SK-N-SH (cell line): Measurements from ENCODE around the gene ENOX1. TPM values are rescaled to one million over a fixed set of nuclear protein-coding genes. Genes with fewer than 3 reads are reported as not detected.

Experiments used
- CTCF ChIA-PET: fragments of 300-600, 350-600 bp; formaldehyde crosslinking; extraction: SDS; loops from one replicate; lab custom pipeline; 2021; lab: Yijun Ruan, JAX
- POLR2A ChIA-PET: fragments of 350-600 bp; sonication (Branson Sonifier 250); formaldehyde crosslinking; extraction: SDS; loops from one replicate; lab custom pipeline; 2020; ENCODE audit warnings: antibody characterized with exemption, inconsistent platforms; lab: Yijun Ruan, JAX
- DNase-seq: peaks from one replicate; pipeline ENCODE4 v3.0.0; 2012
- H2AFZ ChIP-seq: fragments of 200-600 bp; sonication (generic); 2 replicates; pipeline ENCODE4 v1.8.1; 2016; ENCODE audit warnings: antibody characterized with exemption, mild to moderate bottlenecking, low read depth
- H3F3A ChIP-seq: fragments of 200-600 bp; sonication (generic); replicated peaks from 2 replicates; pipeline ENCODE3; 2016; ENCODE audit warnings: antibody characterized with exemption, mild to moderate bottlenecking; ENCODE audit not compliant: insufficient read depth
- H3K27ac ChIP-seq, 2 experiments: fragments of 200-500 bp in 1 of 2; fragments of 200-600 bp in 1 of 2; sonication (Bioruptor generic) in 1 of 2; sonication (generic), shearing (Covaris generic) in 1 of 2; 2 replicates each; pipeline versions ENCODE4 v1.5.1 to v1.6.1; 2014 to 2016; ENCODE audit warnings: low read depth in 2 of 2, inconsistent platforms in 1 of 2, low read length in 1 of 2, mild to moderate bottlenecking in 1 of 2, mixed read lengths in 1 of 2
- H3K27me3 ChIP-seq: fragments of 200-600 bp; sonication (generic), shearing (Covaris generic); 2 replicates; pipeline ENCODE4 v1.6.1; 2016; ENCODE audit warnings: mixed run types; ENCODE audit not compliant: insufficient read depth
- H3K36me3 ChIP-seq, 2 experiments: fragments of 200-500 bp in 1 of 2; fragments of 200-600 bp in 1 of 2; sonication (Bioruptor generic) in 1 of 2; sonication (generic) in 1 of 2; replicated peaks in 1 of 2; 2 replicates each; pipeline versions ENCODE3 to v1.5.1; 2014 to 2016; ENCODE audit warnings: low read length in 1 of 2, mild to moderate bottlenecking in 1 of 2; ENCODE audit not compliant: insufficient read depth in 2 of 2, control insufficient read depth in 1 of 2
- H3K4me1 ChIP-seq, 2 experiments: fragments of 200-500 bp in 1 of 2; fragments of 200-600 bp in 1 of 2; sonication (Bioruptor generic) in 1 of 2; sonication (generic), shearing (Covaris generic) in 1 of 2; 2 replicates each; pipeline versions ENCODE4 v1.5.1 to v1.6.1; 2014 to 2016; ENCODE audit warnings: low read depth in 1 of 2, low read length in 1 of 2, mixed run types in 1 of 2; ENCODE audit not compliant: insufficient read depth in 2 of 2, control insufficient read depth in 1 of 2
- H3K4me2 ChIP-seq: fragments of 200-600 bp; sonication (generic), shearing (Covaris generic); 2 replicates; pipeline ENCODE4 v1.6.1; 2017; ENCODE audit warnings: mixed run types
- H3K4me3 ChIP-seq, 2 experiments: fragments of 200-500 bp in 1 of 2; fragments of 200-600 bp in 1 of 2; sonication (Bioruptor generic) in 1 of 2; sonication (generic), shearing (Covaris generic) in 1 of 2; 2 replicates each; pipeline versions ENCODE4 v1.5.1 to v1.8.1; 2014 to 2016; ENCODE audit warnings: low read depth in 2 of 2, inconsistent platforms in 1 of 2, low read length in 1 of 2, mild to moderate bottlenecking in 1 of 2, mixed read lengths in 1 of 2, moderate library complexity in 1 of 2
- H3K79me2 ChIP-seq: fragments of 200-600 bp; sonication (generic); 2 replicates; pipeline ENCODE4 v1.8.1; 2017; ENCODE audit warnings: mild to moderate bottlenecking; ENCODE audit not compliant: insufficient read depth
- H3K9ac ChIP-seq: fragments of 200-600 bp; sonication (generic); 2 replicates; pipeline ENCODE4 v1.6.1; 2017; ENCODE audit warnings: mixed run types
- H3K9me2 ChIP-seq: fragments of 200-600 bp; sonication (generic); 2 replicates; pipeline ENCODE4 v1.6.1; 2017; ENCODE audit warnings: mixed run types
- H3K9me3 ChIP-seq: fragments of 200-600 bp; sonication (generic); 2 replicates; pipeline ENCODE4 v1.6.1; 2017; ENCODE audit warnings: mixed run types, mild to moderate bottlenecking, moderate library complexity
- H4K20me1 ChIP-seq: fragments of 200-600 bp; sonication (generic); 2 replicates; pipeline ENCODE4 v1.6.1; 2017; ENCODE audit warnings: mild to moderate bottlenecking, mixed run types; ENCODE audit not compliant: insufficient read depth
- CHD2 ChIP-seq: fragments of 150-350 bp; IDR thresholded peaks from 2 replicates; pipeline ENCODE4 v1.6.1; 2018; ENCODE audit warnings: low read length; ENCODE audit not compliant: partially characterized antibody
- ELF1 ChIP-seq: IDR thresholded peaks from 2 replicates; pipeline ENCODE4 v1.4.0; 2012
- EZH2phosphoT487 ChIP-seq: fragments of 200-600 bp; sonication (generic); IDR thresholded peaks from 2 replicates; pipeline ENCODE4 v1.6.1; 2017; ENCODE audit warnings: low read depth, mixed run types, mild to moderate bottlenecking, antibody characterized with exemption, moderate library complexity, borderline replicate concordance
- FOSL2 ChIP-seq: IDR thresholded peaks from 2 replicates; pipeline ENCODE4 v1.4.0; 2012; ENCODE audit warnings: low read depth, mild to moderate bottlenecking, moderate library complexity, borderline replicate concordance
- GATA2 ChIP-seq: sonication (generic); formaldehyde crosslinking; IDR thresholded peaks from 2 replicates; pipeline ENCODE4 v1.5.0; 2020; ENCODE audit warnings: mild to moderate bottlenecking, missing genetic modification reagents
- JUND ChIP-seq: IDR thresholded peaks from 2 replicates; pipeline ENCODE4 v1.4.0; 2012
- MEF2A ChIP-seq: IDR thresholded peaks from 2 replicates; pipeline ENCODE4 v1.4.0; 2012; ENCODE audit warnings: low read depth, borderline replicate concordance
- NRF1 ChIP-seq: IDR thresholded peaks from 2 replicates; pipeline ENCODE4 v1.6.1; 2012; ENCODE audit warnings: low read depth, mild to moderate bottlenecking, low read length
- SIN3A ChIP-seq: IDR thresholded peaks from 2 replicates; pipeline ENCODE4 v1.6.1; 2012; ENCODE audit warnings: low read depth, mild to moderate bottlenecking, low read length, moderate library complexity, borderline replicate concordance
- TAF1 ChIP-seq: IDR thresholded peaks from 2 replicates; pipeline ENCODE4 v1.6.1; 2012; ENCODE audit warnings: low read depth, mild to moderate bottlenecking, low read length, moderate library complexity, borderline replicate concordance
- TCF12 ChIP-seq: IDR thresholded peaks from 2 replicates; pipeline ENCODE4 v1.4.0; 2012
- TEAD4 ChIP-seq: IDR thresholded peaks from 2 replicates; pipeline ENCODE4 v1.4.0; 2012; ENCODE audit warnings: mild to moderate bottlenecking, borderline replicate concordance; ENCODE audit not compliant: insufficient read depth
- WGBS: methylation state at CpG from one replicate; pipeline ENCODE4 v1.1.6; 2017; ENCODE audit warnings: low lambda C conversion rate; 5-methylcytosine and 5-hydroxymethylcytosine counted together
- polyA plus RNA-seq, 3 experiments: library from polyadenylated mRNA; depleted of rRNA; stranded (reverse); fragments of >200 nt; gene quantifications; 2 replicates each; pipeline ENCODE4 v1.2.3, GENCODE V29; 2012
- TF ChIP-seq, protein P1 (sequence below): fragments of 150-350 bp; IDR thresholded peaks from 2 replicates; pipeline ENCODE4 v1.6.1; 2017; ENCODE audit warnings: antibody characterized with exemption, low read length, low read depth, borderline replicate concordance
- TF ChIP-seq, protein P2 (sequence below): IDR thresholded peaks from 2 replicates; pipeline ENCODE4 v1.6.1; 2012; ENCODE audit warnings: mild to moderate bottlenecking, low read depth, low read length, moderate library complexity
- TF ChIP-seq, protein P3 (sequence below): IDR thresholded peaks from 2 replicates; pipeline ENCODE4 v1.4.0; 2012; ENCODE audit warnings: low read depth, borderline replicate concordance

The ENOX1 gene
- polyA plus RNA-seq, 1 of the 3 experiments (the other 2 are of a cell fraction), result 5.8 TPM

DNA sequence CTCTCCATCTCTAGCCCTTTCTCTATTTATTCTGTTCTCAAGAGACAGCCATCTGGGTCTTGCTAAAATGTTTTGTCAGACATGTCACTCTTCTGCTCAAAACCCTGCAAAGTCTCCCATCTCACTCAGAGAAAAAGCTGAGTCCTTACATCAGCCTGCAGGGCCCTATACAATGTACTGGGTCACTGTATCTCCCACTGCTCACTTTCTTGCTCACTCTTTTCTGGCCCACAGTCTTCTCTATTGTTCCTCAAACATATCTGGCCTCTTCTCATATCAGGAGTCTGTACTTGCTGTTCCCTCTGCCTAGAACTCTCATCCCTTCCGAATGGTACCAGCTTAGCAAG, 189.2 kb downstream of the ENOX1 start:
- 83% methylated on average over 1 of the region's 1 CpG for WGBS
- Histone ChIP-seq H3F3A (no peaks in the 10 kb centered on the region), H3K4me2 (no peak overlapping the region), H2AFZ (no peak overlapping the region), H3K27ac (no peak overlapping the region), H3K27me3 (no peaks in the 10 kb centered on the region), H3K4me1 (no peaks in the 10 kb centered on the region), H3K79me2 (no peaks in the 10 kb centered on the region), H4K20me1 (no peaks in the 10 kb centered on the region), H3K9me2 (no peaks in the 10 kb centered on the region), H3K36me3 (no peaks in the 10 kb centered on the region), H3K9ac (no peak overlapping the region), H3K9me3 (no peaks in the 10 kb centered on the region), H3K4me3 (no peak overlapping the region)
- ChIA-PET POLR2A (no interaction called here), CTCF (no interaction called here)
- TF ChIP-seq CHD2, result no peak
- no peak for TF ChIP-seq TAF1
- TF ChIP-seq GATA2, result no peak
- TF ChIP-seq SIN3A, result no peak
- TF ChIP-seq, protein P1, sequence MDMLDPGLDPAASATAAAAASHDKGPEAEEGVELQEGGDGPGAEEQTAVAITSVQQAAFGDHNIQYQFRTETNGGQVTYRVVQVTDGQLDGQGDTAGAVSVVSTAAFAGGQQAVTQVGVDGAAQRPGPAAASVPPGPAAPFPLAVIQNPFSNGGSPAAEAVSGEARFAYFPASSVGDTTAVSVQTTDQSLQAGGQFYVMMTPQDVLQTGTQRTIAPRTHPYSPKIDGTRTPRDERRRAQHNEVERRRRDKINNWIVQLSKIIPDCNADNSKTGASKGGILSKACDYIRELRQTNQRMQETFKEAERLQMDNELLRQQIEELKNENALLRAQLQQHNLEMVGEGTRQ, result no peak
- TF ChIP-seq ELF1, result no peak
- no peak for TF ChIP-seq FOSL2
- TF ChIP-seq, protein P2, sequence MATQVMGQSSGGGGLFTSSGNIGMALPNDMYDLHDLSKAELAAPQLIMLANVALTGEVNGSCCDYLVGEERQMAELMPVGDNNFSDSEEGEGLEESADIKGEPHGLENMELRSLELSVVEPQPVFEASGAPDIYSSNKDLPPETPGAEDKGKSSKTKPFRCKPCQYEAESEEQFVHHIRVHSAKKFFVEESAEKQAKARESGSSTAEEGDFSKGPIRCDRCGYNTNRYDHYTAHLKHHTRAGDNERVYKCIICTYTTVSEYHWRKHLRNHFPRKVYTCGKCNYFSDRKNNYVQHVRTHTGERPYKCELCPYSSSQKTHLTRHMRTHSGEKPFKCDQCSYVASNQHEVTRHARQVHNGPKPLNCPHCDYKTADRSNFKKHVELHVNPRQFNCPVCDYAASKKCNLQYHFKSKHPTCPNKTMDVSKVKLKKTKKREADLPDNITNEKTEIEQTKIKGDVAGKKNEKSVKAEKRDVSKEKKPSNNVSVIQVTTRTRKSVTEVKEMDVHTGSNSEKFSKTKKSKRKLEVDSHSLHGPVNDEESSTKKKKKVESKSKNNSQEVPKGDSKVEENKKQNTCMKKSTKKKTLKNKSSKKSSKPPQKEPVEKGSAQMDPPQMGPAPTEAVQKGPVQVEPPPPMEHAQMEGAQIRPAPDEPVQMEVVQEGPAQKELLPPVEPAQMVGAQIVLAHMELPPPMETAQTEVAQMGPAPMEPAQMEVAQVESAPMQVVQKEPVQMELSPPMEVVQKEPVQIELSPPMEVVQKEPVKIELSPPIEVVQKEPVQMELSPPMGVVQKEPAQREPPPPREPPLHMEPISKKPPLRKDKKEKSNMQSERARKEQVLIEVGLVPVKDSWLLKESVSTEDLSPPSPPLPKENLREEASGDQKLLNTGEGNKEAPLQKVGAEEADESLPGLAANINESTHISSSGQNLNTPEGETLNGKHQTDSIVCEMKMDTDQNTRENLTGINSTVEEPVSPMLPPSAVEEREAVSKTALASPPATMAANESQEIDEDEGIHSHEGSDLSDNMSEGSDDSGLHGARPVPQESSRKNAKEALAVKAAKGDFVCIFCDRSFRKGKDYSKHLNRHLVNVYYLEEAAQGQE, result no peak
- no peak for TF ChIP-seq TEAD4
- TF ChIP-seq, protein P3, sequence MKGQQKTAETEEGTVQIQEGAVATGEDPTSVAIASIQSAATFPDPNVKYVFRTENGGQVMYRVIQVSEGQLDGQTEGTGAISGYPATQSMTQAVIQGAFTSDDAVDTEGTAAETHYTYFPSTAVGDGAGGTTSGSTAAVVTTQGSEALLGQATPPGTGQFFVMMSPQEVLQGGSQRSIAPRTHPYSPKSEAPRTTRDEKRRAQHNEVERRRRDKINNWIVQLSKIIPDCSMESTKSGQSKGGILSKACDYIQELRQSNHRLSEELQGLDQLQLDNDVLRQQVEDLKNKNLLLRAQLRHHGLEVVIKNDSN, result no peak
- TF ChIP-seq TCF12, result no peak
- no peak for TF ChIP-seq MEF2A
- no peak for TF ChIP-seq NRF1
- TF ChIP-seq EZH2phosphoT487, result no peak
- TF ChIP-seq JUND, result no peak
- no peak for DNase-seq
